GF-D8 (cell line): ENCODE results near the gene SPRR2A.
"Not testable (repeated sequence)": the region's sequence is repeated elsewhere in the genome, so short reads cannot be mapped to it uniquely, and the experiment has no call there.

Source experiments
- DNase-seq: peaks from one replicate; lab custom pipeline; 2025; lab: John Stamatoyannopoulos, UW

The SPRR2A gene

GRCh38 chr1:153024413-153024812, 32.9 kb downstream of the SPRR2A start:
- no peak for DNase-seq

- no peak for DNase-seq
Measured at GRCh38 chr1:153023109-153023508, 34.2 kb downstream of the SPRR2A start.

DNA sequence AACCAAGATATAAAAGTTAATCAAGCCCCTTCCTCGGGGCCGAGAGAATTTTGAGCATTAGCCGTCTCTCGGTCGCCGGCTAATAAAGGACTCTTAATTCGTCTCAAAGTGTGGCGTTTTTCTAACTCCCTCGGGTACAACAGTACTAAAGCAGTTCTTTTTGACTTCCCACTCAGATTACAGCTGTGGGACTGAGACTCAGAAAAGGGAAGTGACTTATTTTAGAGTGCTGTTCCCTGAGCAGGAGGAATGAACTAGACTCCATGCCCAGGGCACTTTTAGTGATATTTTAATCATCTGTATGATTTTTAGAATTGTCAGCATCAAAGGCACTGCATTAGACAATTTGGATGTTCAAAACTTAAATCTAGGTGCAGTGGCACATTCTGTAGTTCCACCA, 35.0 kb downstream of the SPRR2A start:
- DNase-seq, result not testable (repeated sequence)

DNA sequence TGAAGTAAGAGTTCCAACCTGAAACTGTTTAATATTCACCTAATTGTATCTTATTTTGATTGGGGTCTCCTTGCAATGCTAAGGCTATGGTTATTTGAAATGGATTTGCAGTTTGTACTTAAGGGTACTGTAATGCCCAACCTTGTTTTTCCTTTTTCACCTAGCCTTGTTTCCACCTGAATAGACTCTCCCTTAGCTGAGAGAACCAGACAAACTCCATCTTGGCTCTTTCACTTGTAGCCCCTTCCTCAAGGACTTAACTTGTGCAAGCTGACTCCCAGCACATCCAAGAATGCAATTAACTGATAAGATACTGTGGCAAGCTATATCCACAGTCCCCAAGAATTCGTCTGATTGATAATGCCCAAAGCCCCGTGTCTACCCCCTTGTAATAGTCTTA, 35.5 kb downstream of the SPRR2A start:
- DNase-seq, result not testable (repeated sequence)

DNA sequence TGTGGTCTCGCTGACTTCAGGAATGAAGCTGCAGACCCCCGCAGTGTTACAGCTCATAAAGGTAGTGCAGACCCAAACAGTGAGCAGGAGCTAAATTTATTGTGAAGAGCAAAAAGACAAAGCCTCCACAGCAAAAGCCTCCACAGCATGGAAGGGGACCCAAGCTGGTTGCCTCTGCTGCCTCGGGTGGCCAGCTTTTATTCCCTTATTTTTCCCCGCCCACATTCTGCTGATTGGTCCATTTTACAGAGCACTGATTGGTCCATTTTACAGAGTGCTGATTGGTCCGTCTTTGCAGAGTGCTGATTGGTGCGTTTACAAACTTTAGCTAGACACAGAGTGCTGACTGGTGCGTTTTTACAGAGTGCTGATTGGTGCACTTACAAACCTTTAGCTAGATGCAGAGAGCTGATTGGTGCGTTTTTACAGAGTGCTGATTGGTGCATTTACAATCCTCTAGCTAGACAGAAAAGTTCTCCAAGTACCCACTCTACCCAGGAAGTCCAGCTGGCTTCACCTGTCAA, 46.0 kb downstream of the SPRR2A start:
- DNase-seq, result not testable (repeated sequence)
